IMR-90 (cell line): ENCODE data around the gene ANKRD11. TPM values are rescaled to one million over a fixed set of nuclear protein-coding genes. Genes with fewer than 3 reads are reported as not detected.

Source experiments
- ATAC-seq: fragments of 200-7000 bp; cut with Tn5 transposase; 2 replicates; pipeline ENCODE4 v1.9.1; 2020; ENCODE audit warnings: low read depth, mild to moderate bottlenecking, moderate library complexity
- BruUV-seq: library from RNA; stranded (reverse); fragments of 400-500 nt; replicated peaks from 2 replicates; lab custom pipeline; 2021; lab: Mats Ljungman, UMichigan
- CTCF ChIA-PET: fragments of 300-600 bp; formaldehyde crosslinking; extraction: SDS; loops from one replicate; lab custom pipeline; 2021; ENCODE audit warnings: antibody characterized with exemption; lab: Yijun Ruan, JAX
- POLR2A ChIA-PET: fragments of 300-600 bp; sonication (Branson Sonifier 250); formaldehyde crosslinking; loops from one replicate; lab custom pipeline; 2022; ENCODE audit warnings: antibody characterized with exemption; ENCODE audit not compliant: unreplicated experiment; lab: Charles Lee
- DNase-seq: peaks from one replicate; pipeline ENCODE4 v3.0.0; 2013
- H2AFZ ChIP-seq: replicated peaks from 2 replicates; pipeline ENCODE3; 2013; ENCODE audit warnings: low read length, mild to moderate bottlenecking; ENCODE audit not compliant: poor library complexity
- H2AK5ac ChIP-seq: 2 replicates; pipeline ENCODE4 v1.6.1; 2013; ENCODE audit warnings: low read depth, low read length, inconsistent platforms
- H2AK9ac ChIP-seq: replicated peaks from 2 replicates; pipeline ENCODE3; 2013; ENCODE audit warnings: mild to moderate bottlenecking, low read depth, low read length, moderate library complexity; ENCODE audit not compliant: poor library complexity
- H2BK120ac ChIP-seq: 2 replicates; pipeline ENCODE4 v1.6.1; 2013; ENCODE audit warnings: low read depth, low read length, inconsistent platforms
- H2BK15ac ChIP-seq: 3 replicates; pipeline ENCODE4 v1.6.1; 2013; ENCODE audit warnings: low read depth, low read length, inconsistent platforms
- H2BK20ac ChIP-seq: 2 replicates; pipeline ENCODE4 v1.6.1; 2013; ENCODE audit warnings: low read depth, mild to moderate bottlenecking, inconsistent platforms, low read length, moderate library complexity
- H2BK5ac ChIP-seq: 2 replicates; pipeline ENCODE4 v1.6.1; 2013; ENCODE audit warnings: mild to moderate bottlenecking, low read depth, low read length, inconsistent platforms; ENCODE audit not compliant: poor library complexity, severe bottlenecking
- H3K14ac ChIP-seq: replicated peaks from 2 replicates; pipeline ENCODE4 v1.6.1; 2013; ENCODE audit warnings: low read depth, low read length, inconsistent platforms
- H3K18ac ChIP-seq: 2 replicates; pipeline ENCODE4 v1.6.1; 2013; ENCODE audit warnings: low read depth, low read length, control low read depth
- H3K23ac ChIP-seq: 2 replicates; pipeline ENCODE4 v1.6.1; 2013; ENCODE audit warnings: low read depth, low read length, inconsistent platforms
- H3K27ac ChIP-seq: 2 replicates; pipeline ENCODE4 v1.5.1; 2013; ENCODE audit warnings: mild to moderate bottlenecking, control low read depth, low read length; ENCODE audit not compliant: insufficient read depth
- H3K27me3 ChIP-seq: 2 replicates; pipeline ENCODE4 v1.6.1; 2013; ENCODE audit warnings: low read length; ENCODE audit not compliant: control insufficient read depth, insufficient read depth
- H3K36me3 ChIP-seq: 2 replicates; pipeline ENCODE4 v1.6.1; 2013; ENCODE audit warnings: low read length, mixed read lengths; ENCODE audit not compliant: control insufficient read depth, insufficient read depth
- H3K4ac ChIP-seq: 2 replicates; pipeline ENCODE4 v1.6.1; 2013; ENCODE audit warnings: low read depth, low read length, inconsistent platforms
- H3K4me1 ChIP-seq: 2 replicates; pipeline ENCODE4 v1.6.1; 2013; ENCODE audit warnings: low read length, mixed read lengths; ENCODE audit not compliant: control insufficient read depth, insufficient read depth
- H3K4me2 ChIP-seq: 2 replicates; pipeline ENCODE4 v1.6.1; 2013; ENCODE audit warnings: low read depth, mild to moderate bottlenecking, control low read depth, low read length, moderate library complexity
- H3K4me3 ChIP-seq: 2 replicates; pipeline ENCODE4 v1.5.1; 2013; ENCODE audit warnings: low read depth, mild to moderate bottlenecking, control low read depth, low read length, moderate library complexity; ENCODE audit not compliant: insufficient read depth
- H3K56ac ChIP-seq: 2 replicates; pipeline ENCODE4 v1.6.1; 2013; ENCODE audit warnings: low read length, inconsistent platforms; ENCODE audit not compliant: insufficient read depth; ENCODE audit errors: extremely low read depth
- H3K79me1 ChIP-seq, 2 experiments: 2 replicates each; pipeline ENCODE4 v1.6.1; 2013; ENCODE audit warnings: low read length in 2 of 2, inconsistent platforms in 1 of 2, low read depth in 1 of 2
- H3K9ac ChIP-seq: 2 replicates; pipeline ENCODE4 v1.6.1; 2013; ENCODE audit warnings: low read depth, low read length, control low read depth
- H3K9me1 ChIP-seq: 2 replicates; pipeline ENCODE4 v1.6.1; 2013; ENCODE audit warnings: low read length, inconsistent platforms; ENCODE audit not compliant: insufficient read depth
- H3K9me3 ChIP-seq: 2 replicates; pipeline ENCODE4 v1.6.1; 2013; ENCODE audit warnings: low read length; ENCODE audit not compliant: control insufficient read depth, insufficient read depth
- H4K20me1 ChIP-seq: 2 replicates; pipeline ENCODE4 v1.6.1; 2013; ENCODE audit warnings: low read length, inconsistent platforms; ENCODE audit not compliant: insufficient read depth
- H4K5ac ChIP-seq: 2 replicates; pipeline ENCODE4 v1.6.1; 2013; ENCODE audit warnings: mild to moderate bottlenecking, low read depth, low read length, control low read depth
- H4K8ac ChIP-seq, 2 experiments: 2 replicates each; pipeline ENCODE4 v1.6.1; 2013; ENCODE audit warnings: low read depth in 2 of 2, low read length in 2 of 2, control low read depth in 1 of 2, inconsistent platforms in 1 of 2
- H4K91ac ChIP-seq: 2 replicates; pipeline ENCODE4 v1.6.1; 2013; ENCODE audit warnings: low read depth, low read length, inconsistent platforms; ENCODE audit not compliant: insufficient read depth
- MXI1 ChIP-seq: IDR thresholded peaks from 2 replicates; pipeline ENCODE4 v1.6.1; 2012; ENCODE audit warnings: low read depth, mild to moderate bottlenecking, low read length, moderate library complexity, borderline replicate concordance
- RFX5 ChIP-seq: IDR thresholded peaks from 2 replicates; pipeline ENCODE4 v1.8.0; 2012; ENCODE audit warnings: low read depth, mild to moderate bottlenecking, low read length, moderate library complexity
- WGBS, 2 experiments: methylation state at CpG; one replicate each; pipeline versions ENCODE4 v1.1.5 to v1.1.7; 2013; ENCODE audit warnings: missing lambda C conversion rate in 2 of 2; ENCODE audit not compliant: insufficient read length in 1 of 2; ENCODE audit errors: extremely low coverage in 2 of 2; 5-methylcytosine and 5-hydroxymethylcytosine counted together
- dilution Hi-C: fragments of 300-500 bp; cut with HindIII; formaldehyde crosslinking; loops from one replicate; pipeline ENCODE4 v1.14.3; 2018; ENCODE audit warnings: low sequenced_read_pairs; ENCODE audit not compliant: unreplicated experiment
- in situ Hi-C: fragments of 300-500 bp; cut with MboI; formaldehyde crosslinking; loops from 3 replicates; pipeline ENCODE4 v1.14.3; 2019; ENCODE audit warnings: low sequenced_read_pairs, inconsistent platforms, mixed read lengths
- intact Hi-C: fragments of 100-400 bp; cut with micrococcal nuclease; formaldehyde crosslinking; loops from 2 replicates; pipeline ENCODE4 v1.10.0; 2022
- polyA plus RNA-seq, 3 experiments: library from polyadenylated mRNA; depleted of rRNA; stranded (reverse); fragments of >200 nt; gene quantifications; 2 replicates each; pipeline ENCODE4 v1.2.3, GENCODE V29; 2012; ENCODE audit warnings: low replicate concordance in 1 of 3
- total RNA-seq: library from RNA; depleted of rRNA; stranded (reverse); fragments of >200 nt; gene quantifications from 2 replicates; pipeline ENCODE4 v1.2.3, GENCODE V29; 2012

Gene ANKRD11
- total and polyA plus RNA-seq, 2 of the 4 experiments (the other 2 are of a cell fraction) = 46.8 to 71.9 TPM

DNA sequence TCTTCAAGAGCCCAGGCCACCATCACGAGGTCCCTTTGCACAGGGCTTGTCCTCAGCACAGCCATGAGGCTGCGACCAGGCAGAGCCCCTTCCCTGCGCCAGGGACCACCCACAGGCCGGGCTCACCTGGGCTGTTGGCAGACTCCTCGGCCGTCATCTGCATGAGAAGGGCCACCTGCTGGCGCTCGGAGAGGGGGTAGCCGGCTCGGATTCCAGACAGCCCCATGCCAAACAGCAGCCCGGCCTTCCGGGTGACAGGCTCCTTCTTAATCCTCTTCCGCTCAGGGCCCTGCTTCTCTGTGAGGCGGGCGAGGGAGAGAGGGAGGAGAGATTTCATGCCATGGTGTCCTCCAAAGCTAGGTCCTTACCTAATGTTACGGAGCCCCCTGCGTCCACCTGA, 199.5 kb downstream of the ANKRD11 start:
- BruUV-seq = no TSS peak
- Histone ChIP-seq H3K36me3 (peaks cover 41% of the 10 kb centered on the region), H2BK5ac (no peak overlapping the region), H3K79me1 (peaks cover 54 to 89% of the 10 kb centered on the region in 2 experiments), H4K8ac (no peak overlapping the region), H3K4me1 (peaks cover 5% of the 10 kb centered on the region; the same call in 1 of the 2 replicates), H3K9me1 (peaks cover 7% of the 10 kb centered on the region; the same call in 1 of the 2 replicates), H3K4ac (no peak overlapping the region), H3K4me2 (no peak overlapping the region), H4K91ac (no peak overlapping the region), H2AK9ac (no peak overlapping the region), H2BK15ac (no peak overlapping the region), H2AK5ac (no peak overlapping the region), H3K9me3 (no peaks in the 10 kb centered on the region), H3K23ac (no peak overlapping the region), H2BK120ac (no peak overlapping the region), H3K27me3 (no peaks in the 10 kb centered on the region), H4K20me1 (peaks cover 73% of the 10 kb centered on the region), H2AFZ (no peak overlapping the region), H2BK20ac (no peak overlapping the region), H3K14ac (no peak overlapping the region), H4K5ac (no peak overlapping the region), H3K18ac (no peak overlapping the region), H3K9ac (no peak overlapping the region), H3K4me3 (no peak overlapping the region), H3K56ac (no peak overlapping the region), H3K27ac (no peak overlapping the region)
- TF ChIP-seq MXI1 (no peak), RFX5 (no peak)
- ChIA-PET POLR2A (no interaction called here), CTCF (no interaction called here)
- in situ Hi-C loops = no loop called here
- intact Hi-C loops = no loop called here
- dilution Hi-C loops = no loop called here
- DNase-seq (no peak), ATAC-seq (no peak)
- 42% methylated on average over 3 of the region's 17 CpGs; no CpG with 5 or more reads in 1 of the 2 experiments for WGBS, 2 experiments
